H1 (cell line): ENCODE results near the gene RBMS1. TPM values are rescaled to one million over a fixed set of nuclear protein-coding genes. Genes with fewer than 3 reads are reported as not detected.

Experiments
- SIN3A ChIP-seq, 2 experiments: IDR thresholded peaks in 1 of 2; conservative IDR thresholded peaks in 1 of 2; 2 replicates each; pipeline ENCODE4 v1.6.1; 2011 to 2012; ENCODE audit warnings: low read length in 2 of 2, improper control_type of control experiment in 1 of 2, low read depth in 1 of 2, mild to moderate bottlenecking in 1 of 2
- polyA plus RNA-seq, 7 experiments: library from polyadenylated mRNA; depleted of rRNA in 3 of 7; stranded (reverse) in 5 of 7; unstranded in 2 of 7; fragments of >200 nt in 5 of 7; fragments of 200-250 nt in 2 of 7; gene quantifications; 1 replicate in 5 of 7; 2 replicates in 1 of 7; 4 replicates in 1 of 7; pipeline versions ENCODE4 v1.2.1 to v1.2.3, GENCODE V29; 2011 to 2013; ENCODE audit warnings: missing spikeins in 2 of 7, mixed read lengths in 2 of 7
- total RNA-seq: library from RNA; stranded (reverse); fragmentation: NEBNext Ultra II Directional; extraction: Animal tissue kit (Norgen Biotek cat#: 25700); gene quantifications from 2 replicates; pipeline ENCODE4 v1.2.1, GENCODE V29; 2021

RBMS1 gene
- total and polyA plus RNA-seq, 2 of the 8 experiments (the other 6 are each of a cell fraction or from before 2014, with no cell fraction given), result 53.7 to 60.0 TPM

DNA sequence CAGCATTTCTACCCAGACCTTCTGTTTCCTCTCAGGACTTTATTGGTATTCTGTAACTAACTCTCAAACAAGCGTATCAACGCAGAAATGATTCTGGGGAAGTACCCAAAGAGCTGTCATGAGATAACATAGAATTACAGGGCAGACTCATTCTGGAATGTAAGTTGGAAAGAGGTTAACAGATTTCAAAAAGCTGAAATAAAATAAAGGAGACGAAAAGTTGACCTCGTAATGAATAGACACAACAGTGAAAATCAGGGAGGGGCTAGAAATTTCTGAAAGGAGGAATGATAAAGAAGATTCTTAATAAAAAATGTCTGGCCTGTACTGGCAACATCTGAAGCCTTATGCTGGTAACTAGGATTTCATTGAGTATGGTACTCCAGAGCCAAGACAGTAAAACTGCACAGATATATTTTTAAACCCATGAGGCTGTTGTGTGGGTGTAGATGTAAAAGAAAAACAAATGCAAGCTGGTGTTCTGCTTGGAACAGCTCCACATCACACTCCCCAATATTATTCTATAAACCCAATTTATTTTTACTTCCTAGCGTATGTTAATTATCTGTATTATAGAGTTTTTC is 23.9 kb downstream of the RBMS1 start (continued):
- TF ChIP-seq SIN3A (conservative IDR thresholded peaks at IDR 0.05 in 1 of 2, IDR thresholded peaks at IDR 0.05 in 1 of 2; ENCODE audit: low read depth in 1 of 2, low read length in 2 of 2), result no peak
